PFSK-1 (cell line): ENCODE data around the gene AGBL5.

Source experiments
- REST ChIP-seq, 2 experiments: IDR thresholded peaks; 2 replicates each; pipeline versions ENCODE4 v1.6.1 to v1.8.0; 2011 to 2012; ENCODE audit warnings: low read depth in 2 of 2, low read length in 2 of 2, control low read depth in 1 of 2, inconsistent platforms in 1 of 2, mild to moderate bottlenecking in 1 of 2, moderate library complexity in 1 of 2; ENCODE audit not compliant: insufficient read depth in 1 of 2
- TAF1 ChIP-seq: IDR thresholded peaks from 2 replicates; pipeline ENCODE4 v1.6.1; 2012; ENCODE audit warnings: low read length, control low read depth, borderline replicate concordance; ENCODE audit not compliant: insufficient read depth

- TF ChIP-seq REST (IDR thresholded peaks at IDR 0.05; ENCODE audit: insufficient read depth in 1 of 2, low read depth in 2 of 2, low read length in 2 of 2) (no peak), TAF1 (no peak)
These were observed 36.6 kb upstream of the AGBL5 start for GRCh38 chr2:27014771-27015433.
